ENCODE data around the gene DARS1.
"Not testable (repeated sequence)": the region's sequence is repeated elsewhere in the genome, so short reads cannot be mapped to it uniquely, and the experiment has no call there.

The DARS1 gene

DNA sequence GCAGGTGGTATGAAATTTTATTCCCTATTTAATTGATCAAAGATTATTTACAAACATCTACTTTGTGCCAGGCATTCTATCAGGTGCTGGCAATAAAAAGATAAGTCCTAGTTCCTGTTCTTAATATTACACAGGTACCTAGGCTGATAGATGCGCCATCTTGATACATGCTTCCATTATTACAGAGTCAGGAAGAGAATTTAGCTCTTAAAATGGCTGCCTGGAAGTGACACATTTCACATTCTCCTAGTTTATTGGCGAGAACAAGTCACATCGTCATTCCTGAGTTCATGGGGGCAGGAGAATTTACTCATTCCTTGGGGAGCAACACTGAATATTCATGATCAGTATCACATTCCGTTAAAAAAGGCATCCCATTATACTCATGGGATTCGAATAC, 1.1 kb upstream of the DARS1 start:
- no peak for DNase-seq (ENCODE audit: low read depth, low spot score)
- H3K27ac ChIP-seq = no peak overlapping the region

DNA sequence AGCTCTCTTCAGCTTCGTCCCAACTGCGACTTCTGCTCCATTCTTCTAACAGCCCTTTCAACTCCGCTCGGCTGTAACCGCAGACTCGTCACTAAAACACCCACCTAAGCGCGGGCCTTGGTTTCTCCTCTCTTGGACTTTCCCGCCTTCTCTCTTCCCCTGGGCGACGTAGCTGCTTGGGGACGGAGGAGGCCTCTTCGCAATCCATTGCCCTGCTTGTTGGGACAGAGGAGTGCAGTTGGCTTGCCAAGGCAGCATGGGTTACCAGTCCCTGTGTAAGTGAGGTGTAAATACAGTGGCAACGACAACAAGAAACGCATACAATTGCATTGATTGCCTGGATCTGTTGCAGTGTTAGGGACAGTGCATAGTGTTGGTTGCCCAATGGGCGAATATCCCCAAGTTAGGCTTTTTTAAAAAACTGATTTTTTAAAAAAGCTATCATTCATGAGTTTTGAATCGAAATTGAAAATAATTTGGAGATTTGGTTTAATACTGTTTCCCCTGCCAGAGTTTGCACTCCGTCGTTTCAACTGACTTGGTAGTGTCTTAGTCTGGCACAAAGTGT, 484 bp upstream of the DARS1 start:
- H3K27ac ChIP-seq = peak overlapping the region; percentile 95
- DNase-seq (ENCODE audit: low read depth, low spot score) = no peak

GRCh38 chr2:135984199-135985017, 1.0 kb downstream of the DARS1 start:
- DNase-seq (ENCODE audit: low read depth, low spot score) = no peak
- H3K27ac ChIP-seq = peak overlapping the region; percentile 95

GRCh38 chr2:135980434-135981079, 4.9 kb downstream of the DARS1 start:
- no peak overlapping the region for H3K27ac ChIP-seq
- DNase-seq (ENCODE audit: low read depth, low spot score) = no peak

DNA sequence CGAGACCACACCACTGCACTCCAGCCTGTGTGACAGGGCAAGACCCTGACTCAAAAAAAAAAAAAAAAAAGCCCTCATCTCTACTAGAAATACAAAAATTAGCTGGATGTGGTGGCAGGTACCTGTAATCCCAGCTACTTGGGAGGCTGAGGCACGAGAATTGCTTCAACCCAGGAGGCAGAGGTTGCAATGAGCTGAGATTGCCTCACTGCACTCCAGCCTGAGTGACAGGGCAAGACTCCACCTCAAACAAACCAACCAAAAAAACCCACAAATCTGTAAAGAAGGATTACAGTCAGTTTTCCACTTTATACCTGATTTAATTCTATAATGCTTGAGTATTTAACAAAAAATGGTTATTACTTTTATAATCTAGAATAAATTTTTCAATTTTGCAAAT, 9.7 kb downstream of the DARS1 start:
- no peak for DNase-seq (ENCODE audit: low read depth, low spot score)
- no peak overlapping the region for H3K27ac ChIP-seq

DNA sequence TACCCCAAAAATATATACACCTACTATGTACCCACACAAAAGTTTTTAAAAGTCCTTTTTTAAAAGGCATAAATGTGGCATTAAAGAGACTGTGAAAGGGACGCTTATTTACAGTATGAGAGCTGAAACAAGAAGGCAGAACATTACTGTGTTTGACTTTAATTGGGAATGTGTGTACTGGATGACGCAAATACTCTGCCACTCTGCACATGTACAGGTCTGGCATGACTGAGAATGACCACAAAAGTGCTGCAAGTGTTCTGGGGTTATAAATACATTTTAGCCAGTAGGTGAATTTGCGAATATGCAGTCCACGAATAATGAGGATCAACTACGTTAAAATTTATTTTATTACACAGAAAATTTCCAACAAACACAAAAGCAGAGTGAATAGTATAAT, 11.4 kb downstream of the DARS1 start:
- no peak overlapping the region for H3K27ac ChIP-seq
- DNase-seq (ENCODE audit: low read depth, low spot score) = no peak

- no peak for DNase-seq (ENCODE audit: low read depth, low spot score)
- no peak overlapping the region for H3K27ac ChIP-seq
Observed at GRCh38 chr2:135969655-135970387, 15.6 kb downstream of the DARS1 start.

DNA sequence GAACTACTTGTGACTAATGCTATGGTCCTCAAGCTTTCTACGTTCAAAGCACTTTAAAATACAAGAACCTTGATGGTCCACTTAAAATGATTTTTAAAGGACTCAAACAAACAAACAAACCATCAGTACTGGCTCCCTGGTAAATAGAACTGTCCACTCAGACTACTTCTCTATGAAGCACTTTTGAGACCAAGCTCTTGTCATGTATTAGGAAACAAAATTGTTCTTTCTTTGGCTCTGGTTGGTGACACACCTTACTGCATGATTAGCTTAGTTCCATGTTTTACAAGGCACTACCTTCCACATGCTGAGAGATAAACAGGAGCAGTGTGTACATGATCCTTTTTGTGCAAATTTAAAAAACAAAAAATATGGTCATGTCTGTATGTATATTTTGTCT, 19.7 kb downstream of the DARS1 start:
- DNase-seq (ENCODE audit: low read depth, low spot score) = no peak
- H3K27ac ChIP-seq = no peak overlapping the region

DNA sequence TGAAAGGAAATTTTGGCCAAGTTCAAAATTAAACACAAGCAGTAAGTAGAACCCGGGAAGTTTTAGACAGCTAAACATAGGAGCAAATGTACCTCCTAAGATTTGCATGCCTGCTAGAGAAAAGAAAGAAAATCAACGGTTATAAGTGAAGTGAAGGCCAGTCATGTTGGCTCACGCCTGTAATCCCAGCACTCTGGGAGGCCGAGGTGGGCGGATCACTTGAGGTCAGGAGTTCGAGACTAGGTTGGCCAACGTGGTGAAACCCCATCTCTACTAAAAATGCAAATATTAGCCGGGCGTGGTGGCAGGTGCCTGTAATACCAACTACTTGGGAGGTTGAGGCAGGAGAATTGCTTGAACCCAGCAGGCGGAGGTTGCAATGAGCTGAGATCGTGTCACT, 21.0 kb downstream of the DARS1 start:
- not testable (repeated sequence) for H3K27ac ChIP-seq; DNase-seq (ENCODE audit: low read depth, low spot score)

DNA sequence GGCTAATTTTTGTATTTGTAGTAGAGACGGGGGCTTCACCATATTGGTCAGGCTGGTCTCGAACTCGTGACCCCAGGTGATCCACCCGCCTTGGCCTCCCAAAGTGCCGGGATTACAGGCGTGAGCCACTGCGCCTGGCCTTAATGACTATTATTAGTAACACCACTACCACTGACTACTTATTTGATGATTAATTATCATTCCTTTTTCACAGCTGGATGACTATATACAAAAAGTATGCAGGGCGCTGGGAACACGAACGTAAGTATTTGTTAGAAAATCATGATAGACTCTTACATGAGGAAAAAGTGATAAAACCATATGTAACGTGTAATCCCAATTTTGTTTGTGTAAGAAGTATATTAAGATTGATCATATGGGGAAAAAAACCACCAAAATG, 21.6 kb downstream of the DARS1 start:
- H3K27ac ChIP-seq = no peak overlapping the region
- no peak for DNase-seq (ENCODE audit: low read depth, low spot score)

GRCh38 chr2:135962366-135963123, 22.9 kb downstream of the DARS1 start:
- no peak for DNase-seq (ENCODE audit: low read depth, low spot score)
- H3K27ac ChIP-seq = no peak overlapping the region

- no peak overlapping the region for H3K27ac ChIP-seq
- no peak for DNase-seq (ENCODE audit: low read depth, low spot score)
Observed at GRCh38 chr2:135960656-135961551, 24.5 kb downstream of the DARS1 start.

GRCh38 chr2:135960150-135960549, 25.3 kb downstream of the DARS1 start:
- DNase-seq (ENCODE audit: low read depth, low spot score) = no peak
- no peak overlapping the region for H3K27ac ChIP-seq

DNA sequence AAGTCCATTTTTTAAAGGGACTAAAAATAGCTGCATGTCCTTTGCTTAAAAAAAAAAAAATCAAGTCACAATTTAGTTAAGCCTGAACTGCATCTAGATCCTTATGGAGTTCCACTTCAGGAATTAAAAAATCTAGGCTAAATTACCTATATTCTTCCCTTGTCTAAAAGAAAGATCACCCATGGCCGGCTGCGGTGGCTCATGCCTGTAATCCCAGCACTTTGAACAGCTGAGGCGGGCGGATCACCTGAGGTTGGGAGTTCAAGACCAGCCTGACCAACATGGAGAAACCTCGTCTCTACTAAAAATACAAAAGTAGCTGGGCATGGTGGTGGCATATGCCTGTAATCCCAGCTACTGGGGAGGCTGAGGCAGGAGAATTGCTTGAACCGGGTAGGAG, 26.5 kb downstream of the DARS1 start:
- not testable (repeated sequence) for H3K27ac ChIP-seq; DNase-seq (ENCODE audit: low read depth, low spot score)

- DNase-seq (ENCODE audit: low read depth, low spot score) = no peak
- H3K27ac ChIP-seq = no peak overlapping the region
Observed at GRCh38 chr2:135954020-135954601, 31.3 kb downstream of the DARS1 start.

DNA sequence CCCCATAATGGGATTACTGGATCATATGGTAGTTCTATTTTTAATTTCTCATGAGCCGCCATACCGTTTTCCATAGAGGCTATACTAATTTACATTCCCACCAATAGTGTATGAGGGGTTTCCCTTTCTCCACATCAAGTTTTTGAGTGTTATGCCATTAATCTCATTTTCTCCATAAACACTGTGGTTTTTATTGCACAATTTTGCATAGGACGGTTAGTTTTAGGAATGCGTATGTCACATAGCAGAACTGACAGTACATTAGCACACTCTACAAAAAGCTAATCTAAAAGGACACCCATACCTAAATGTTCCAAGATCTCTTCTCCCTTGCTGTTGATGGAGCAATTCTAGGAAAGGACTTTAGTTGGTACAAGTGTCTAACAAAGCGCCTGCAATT, 32.5 kb downstream of the DARS1 start:
- no peak for DNase-seq (ENCODE audit: low read depth, low spot score)

DNA sequence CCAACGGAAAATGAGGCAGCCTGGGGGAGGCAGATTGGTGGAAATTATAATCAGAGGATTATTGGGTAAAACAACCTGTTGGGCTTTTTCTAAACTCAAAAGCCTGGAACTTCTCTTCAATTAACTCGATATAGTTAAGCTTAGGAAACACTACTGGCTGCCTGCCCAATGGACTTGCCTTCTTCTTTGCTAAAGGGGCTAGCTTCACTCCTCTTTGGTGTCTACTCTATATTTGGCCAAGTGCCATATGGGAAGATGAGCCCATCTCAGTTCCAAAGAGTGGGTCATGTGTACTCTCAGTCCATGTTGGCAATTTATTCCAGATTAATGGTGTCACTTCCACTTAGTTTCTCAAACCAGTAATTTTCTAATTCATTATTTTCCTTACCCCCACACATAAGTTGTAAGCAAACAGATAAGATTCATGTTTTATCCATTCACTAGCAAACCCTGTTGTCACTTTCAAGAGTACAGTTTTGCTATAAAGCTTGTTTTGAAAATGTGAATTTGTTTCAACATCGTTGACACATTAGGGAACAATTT, 34.3 kb downstream of the DARS1 start:
- no peak for DNase-seq (ENCODE audit: low read depth, low spot score)
- H3K27ac ChIP-seq = no peak overlapping the region

More for the DNA sequence above, 32.5 kb downstream of the DARS1 start:
- H3K27ac ChIP-seq = no peak overlapping the region

DNA sequence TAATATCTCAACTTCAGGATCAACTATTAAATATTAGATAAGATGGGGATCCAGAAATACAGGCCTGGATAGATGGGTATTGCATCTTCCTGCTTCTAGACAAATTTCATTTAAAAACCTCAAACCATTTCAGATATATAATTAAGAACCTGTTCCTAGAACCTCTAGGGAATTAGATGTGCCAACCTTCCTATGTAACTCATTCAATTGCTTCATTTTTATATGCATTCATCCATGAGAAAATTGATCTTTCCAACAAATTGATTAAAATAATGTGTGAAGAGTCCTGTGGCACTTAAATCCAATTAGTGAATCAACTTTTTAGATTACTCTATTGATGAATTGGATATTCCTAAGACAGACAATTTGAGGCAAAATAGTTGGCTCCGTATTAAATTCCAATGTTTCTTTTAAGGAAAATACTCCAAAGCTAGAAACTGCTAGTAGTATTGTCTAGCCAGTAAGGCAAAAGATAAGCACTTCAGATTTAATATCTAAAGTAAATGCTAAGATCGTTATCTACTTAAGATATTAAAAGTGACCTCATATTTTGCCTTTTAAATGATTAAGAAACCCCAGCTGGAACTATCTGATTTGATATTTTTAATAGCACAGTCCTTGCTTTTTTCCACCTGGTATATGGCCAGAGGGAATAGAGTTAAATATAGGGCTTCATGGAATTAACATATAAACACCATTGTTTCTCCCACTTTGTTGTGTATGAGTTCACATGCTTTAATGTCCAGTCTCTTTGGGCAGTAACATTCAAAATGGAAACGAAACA, 35.8 kb downstream of the DARS1 start:
- no peak for DNase-seq (ENCODE audit: low read depth, low spot score)
- peak overlapping the region; percentile 74 for H3K27ac ChIP-seq

All from epithelial cell of prostate (primary cell).